HG02623 (cell line): ENCODE measurements around the gene OXER1.
"Not testable (repeated sequence)": the region's sequence is repeated elsewhere in the genome, so short reads cannot be mapped to it uniquely, and the experiment has no call there.

Source experiments
- ATAC-seq: cut with Tn5 transposase; IDR thresholded peaks from one replicate; pipeline ENCODE4 v1.9.1; 2021; ENCODE audit warnings: moderate library complexity; ENCODE audit not compliant: unreplicated experiment

Gene OXER1

GRCh38 chr2:42752816-42753813 is 10.8 kb downstream of the OXER1 start:
- no peak for ATAC-seq

DNA sequence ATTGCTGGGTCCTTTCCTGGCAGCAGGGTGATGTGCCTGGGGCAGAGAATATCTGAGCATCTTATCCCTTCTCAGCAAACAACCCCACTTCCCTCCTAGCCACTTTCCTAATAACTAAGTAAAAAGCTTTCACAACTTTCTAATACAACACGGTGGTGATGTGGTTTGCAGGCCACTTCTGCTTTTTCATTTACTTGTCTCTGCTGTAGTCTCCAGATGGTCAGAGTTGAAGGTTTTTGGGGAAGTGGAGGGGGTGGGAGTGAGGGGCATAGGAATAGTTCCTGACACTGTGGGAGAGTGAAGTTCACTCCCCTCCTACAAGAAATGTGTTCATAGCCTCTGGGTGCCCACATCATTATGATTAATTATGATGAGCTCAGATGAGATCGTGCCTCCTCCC is 11.6 kb downstream of the OXER1 start:
- ATAC-seq = peak; percentile 62

GRCh38 chr2:42748840-42749239 is 15.1 kb downstream of the OXER1 start:
- ATAC-seq = no peak

- ATAC-seq = no peak
These were observed 16.5 kb downstream of the OXER1 start for GRCh38 chr2:42747422-42747821.

DNA sequence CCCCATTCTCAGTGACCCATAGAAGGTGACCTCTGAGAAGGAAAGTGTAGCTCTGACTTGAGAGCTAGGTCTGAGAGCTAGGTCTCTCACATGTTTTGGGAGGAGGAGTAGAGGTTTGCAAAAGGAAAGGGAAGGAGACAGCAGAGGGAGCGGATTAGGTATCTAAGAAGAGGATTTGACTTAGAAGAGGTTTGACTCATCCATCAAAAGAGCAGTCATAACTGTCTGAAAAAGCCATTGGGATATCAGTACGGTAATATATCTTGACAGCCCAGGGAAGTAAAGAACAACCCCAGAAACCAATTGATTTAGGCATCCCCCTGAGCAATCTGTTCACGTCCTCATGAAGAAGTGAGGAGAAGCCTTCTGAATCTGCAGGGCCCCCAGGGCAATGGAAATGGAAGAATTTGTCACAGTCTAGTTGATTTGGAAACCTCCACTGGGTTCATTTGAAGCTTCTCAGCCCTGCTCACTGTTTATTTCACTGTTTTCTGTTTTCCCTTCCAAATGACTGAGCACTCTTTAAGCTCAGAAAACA is 19.3 kb downstream of the OXER1 start:
- no peak for ATAC-seq

DNA sequence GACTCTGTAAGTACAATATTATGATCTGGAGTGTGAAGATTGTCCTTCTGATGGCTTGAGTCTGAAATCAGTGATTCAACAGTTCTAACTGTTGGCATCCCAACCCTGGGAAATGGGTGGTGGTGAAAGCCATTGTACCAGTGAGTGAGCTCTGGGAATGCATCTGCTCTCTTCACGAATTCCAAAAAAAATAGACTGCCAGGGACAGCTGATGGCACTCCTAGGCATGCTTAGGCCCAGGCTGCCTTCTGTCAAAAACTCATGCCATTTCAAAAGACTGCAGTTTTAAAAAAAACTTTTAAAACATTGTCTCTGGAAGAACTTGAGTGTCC is 20.3 kb downstream of the OXER1 start:
- no peak for ATAC-seq

DNA sequence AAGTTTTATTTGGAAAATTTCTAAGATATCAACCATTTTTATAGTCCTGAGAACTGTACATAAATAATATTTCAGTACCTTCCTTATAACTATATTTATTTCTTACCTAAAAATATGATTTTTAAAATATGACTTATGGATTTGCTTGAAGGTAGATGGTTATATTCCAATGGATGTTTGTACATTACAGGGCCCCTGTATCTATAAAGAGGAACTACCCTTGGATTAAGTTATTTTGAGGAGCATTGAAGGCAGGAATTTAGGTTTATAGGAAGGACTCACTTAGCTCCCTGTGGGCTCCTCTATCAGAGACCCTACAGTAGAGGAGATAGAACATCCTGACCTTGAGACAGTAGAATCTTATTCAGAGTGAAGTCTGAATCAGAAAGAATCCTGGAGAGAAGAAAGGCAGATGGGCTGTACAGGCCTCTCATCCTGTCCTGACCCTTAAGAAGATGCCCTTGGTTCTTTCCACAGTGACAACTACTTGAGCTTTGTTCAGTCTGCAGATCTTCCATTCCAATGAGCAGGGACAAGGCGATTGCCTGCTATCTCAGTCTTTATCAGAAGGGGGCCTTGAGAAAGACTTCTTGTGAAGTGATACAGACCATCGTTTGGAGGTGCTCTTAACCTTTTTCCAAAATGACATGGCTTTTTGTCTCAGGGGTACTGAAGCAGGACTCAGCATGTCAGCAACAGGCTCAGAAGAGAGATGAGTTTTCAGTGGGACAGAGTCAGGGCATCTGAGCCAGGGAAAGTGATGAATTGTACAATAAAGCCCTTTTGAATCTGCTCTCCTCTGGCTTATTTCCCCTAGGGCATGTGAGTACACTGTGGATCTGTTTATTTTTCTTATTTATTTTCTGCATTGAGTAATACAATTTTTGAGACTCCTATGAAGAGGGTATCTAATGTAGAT is 20.9 kb downstream of the OXER1 start:
- no peak for ATAC-seq

DNA sequence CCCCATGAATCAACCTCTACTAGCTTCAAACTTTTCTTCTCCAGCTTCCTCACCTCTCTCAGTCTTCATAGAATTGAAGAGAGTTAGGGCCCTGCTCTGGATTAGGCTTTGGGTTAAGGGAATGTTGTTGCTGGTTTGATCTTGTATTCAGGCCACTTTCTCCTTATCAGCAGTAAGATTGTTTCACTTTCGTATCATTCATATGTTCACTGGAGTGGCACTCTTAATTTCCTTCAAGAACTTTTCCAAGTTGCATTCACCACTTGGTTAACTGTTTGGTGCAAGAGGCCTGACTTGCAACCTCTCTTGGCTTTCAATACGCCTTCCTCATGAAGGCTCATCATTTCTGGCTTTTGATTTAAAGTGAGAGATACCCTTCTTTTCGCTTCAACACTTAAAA is 22.8 kb downstream of the OXER1 start:
- ATAC-seq = no peak

DNA sequence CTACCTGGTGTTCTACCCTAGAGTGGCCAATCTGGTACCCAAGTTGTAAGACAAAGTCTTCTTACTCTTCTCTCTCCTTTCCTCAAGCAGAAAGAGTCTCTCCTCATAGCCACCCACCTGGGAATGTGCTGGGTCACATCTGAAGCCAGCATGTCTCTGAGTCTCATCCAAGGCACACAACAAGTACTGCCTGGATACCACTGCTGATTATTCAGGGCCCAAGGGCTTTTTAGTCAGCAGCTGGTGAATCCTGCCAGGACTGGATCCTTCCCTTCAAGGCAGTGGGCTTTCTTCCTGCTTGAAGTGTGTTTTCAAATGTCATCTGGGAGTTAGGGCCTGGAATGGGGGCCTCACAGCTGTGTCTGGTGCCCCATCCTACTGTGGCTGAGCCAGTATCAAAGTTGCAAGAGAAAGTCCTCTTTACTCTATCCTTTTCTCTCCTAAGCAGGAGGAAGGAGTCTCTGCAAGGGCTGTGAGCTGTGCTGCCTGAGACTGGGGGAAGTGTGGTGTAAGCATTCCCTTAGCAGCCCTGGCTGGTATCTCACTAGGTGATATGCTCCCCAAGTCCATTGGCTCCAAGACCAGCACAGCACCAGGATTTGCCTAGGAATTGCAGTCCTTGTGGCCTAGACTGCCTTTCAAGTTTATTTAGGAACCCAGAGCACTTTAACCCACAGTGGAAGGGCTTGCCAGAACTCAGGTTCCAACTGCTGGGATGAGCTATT is 27.2 kb downstream of the OXER1 start:
- ATAC-seq = no peak

DNA sequence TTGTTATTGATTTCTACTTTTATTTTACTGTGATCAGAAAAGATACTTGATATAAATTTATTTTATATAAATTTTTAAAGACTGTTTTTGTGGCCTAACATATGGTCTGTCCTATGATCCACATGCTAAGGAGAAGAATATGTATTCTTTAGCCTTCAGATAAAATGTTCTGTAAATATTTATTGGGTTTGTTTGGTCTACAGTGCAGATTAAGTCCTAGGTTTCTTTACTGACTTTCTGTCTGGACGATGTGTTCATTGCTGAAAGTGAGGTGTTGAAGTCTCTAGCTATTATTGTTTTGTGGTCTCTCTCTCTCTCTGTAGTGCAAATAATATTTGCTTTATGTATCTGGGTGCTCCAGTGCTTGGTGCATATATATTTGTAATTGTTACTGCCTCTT is 30.1 kb downstream of the OXER1 start:
- ATAC-seq = no peak

GRCh38 chr2:42731316-42731715 is 32.6 kb downstream of the OXER1 start:
- ATAC-seq = not testable (repeated sequence)

DNA sequence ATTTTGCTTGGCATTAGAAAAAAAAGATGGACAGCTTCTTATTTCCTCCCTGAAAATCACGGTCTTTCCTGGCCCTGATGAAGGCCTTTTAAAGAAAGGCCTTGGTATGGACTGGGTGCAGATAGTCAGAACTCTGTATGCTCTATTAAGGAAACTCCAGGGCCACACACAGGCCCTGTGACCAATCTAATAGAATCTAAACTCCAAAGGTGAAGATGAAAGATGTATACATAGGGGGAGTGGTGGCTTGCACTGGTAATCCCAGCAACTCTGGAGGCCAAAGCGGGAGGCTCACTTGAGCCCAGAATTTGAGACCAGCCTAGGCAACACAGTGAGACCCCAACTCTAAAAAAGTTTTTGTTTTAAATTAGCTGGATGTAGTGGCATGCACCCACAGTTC is 37.3 kb downstream of the OXER1 start:
- no peak for ATAC-seq

DNA sequence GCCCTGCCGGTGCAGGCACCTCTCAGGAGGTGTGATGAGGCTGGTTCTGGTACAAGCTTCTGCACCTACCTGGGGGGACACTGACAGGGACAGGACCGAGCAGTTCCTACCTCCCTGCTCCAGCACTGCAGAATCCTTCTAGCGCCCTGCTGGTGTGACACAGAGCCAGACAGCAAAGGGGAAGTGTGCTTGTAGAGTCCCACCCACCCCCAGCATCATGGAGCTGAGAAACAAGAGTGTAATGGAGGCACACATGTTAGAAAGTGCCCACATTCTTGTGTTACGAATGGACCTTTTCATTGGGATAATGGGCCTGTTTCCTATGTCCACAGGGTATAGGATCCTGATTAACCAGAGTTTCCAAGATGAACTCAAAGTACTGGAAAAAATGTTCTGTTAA is 38.3 kb downstream of the OXER1 start:
- no peak for ATAC-seq

DNA sequence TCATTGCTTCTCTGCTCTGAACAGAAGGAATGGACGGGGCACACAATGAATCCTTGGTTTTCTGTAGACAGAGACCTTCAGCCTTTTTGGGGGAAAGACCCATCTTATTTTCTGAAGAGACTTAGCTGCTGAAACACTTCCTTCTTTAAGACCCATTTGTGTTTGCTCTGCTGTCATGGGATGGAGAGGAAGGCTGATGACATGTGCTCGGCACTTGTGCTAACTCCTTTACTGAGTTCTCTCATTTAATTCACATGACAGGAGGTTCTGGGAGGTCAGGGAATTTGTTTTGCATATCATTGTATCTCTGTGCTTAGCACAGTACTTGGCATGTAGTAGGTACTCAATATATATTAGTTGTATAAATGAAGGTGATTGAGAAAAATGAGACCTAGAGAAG is 39.0 kb downstream of the OXER1 start:
- no peak for ATAC-seq

DNA sequence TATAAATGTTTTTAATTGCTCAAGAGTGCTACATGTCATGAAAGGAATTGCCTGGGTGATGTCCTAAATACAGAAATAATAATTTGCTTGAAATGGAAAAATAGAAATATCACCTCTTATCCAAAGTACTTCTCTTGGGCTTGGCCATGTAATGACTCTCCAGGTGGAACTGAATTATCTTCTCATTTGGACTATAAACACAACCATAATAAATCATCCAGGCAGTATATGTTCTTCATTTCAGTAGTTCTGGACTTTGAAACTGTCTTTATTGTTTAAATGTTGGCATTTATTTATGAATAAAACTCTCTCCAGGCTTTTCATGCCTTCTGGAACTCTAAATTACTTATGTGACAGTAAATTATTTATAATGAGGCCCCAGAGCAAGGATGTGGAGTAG is 40.5 kb downstream of the OXER1 start:
- ATAC-seq = no peak

DNA sequence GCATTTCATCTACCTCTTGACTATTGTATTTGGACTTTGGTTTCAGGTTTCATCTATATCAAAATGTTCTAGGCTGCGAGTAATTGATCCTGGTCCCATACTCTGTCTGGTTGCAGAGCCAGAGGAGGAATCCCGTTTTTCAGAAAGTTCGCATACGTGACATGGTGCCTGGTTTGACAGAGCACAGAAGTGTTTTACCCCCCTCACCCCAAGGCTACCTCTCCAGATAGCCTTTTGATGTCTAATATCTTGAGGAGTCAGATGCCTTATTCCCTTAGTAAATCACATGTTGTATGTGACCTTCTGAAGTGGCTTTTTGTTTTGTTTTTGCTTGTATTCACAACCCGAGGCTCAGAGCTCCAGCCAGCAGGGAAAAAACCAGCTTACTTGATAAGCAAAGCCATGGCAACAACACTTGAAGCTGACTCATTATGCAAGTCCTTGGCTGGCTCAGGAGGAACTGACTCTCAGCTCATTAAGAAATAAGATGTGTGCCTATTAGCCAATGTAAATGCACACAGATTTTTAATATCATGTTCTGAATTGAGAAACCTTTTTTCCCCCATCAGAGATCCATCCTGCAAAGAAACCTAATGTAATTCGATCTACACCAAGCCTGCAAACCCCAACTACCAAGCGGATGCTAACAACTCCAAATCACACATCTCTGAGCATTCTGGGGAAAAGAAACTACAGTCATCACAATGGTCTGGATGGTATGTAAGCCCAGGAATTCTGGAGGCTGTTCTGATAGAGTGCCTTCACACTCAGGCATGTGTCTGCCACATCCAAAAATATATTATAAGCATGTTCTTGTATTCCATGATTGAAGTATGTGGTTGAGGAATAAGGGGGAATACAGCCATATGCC is 41.4 kb downstream of the OXER1 start:
- ATAC-seq = peak; percentile 93

DNA sequence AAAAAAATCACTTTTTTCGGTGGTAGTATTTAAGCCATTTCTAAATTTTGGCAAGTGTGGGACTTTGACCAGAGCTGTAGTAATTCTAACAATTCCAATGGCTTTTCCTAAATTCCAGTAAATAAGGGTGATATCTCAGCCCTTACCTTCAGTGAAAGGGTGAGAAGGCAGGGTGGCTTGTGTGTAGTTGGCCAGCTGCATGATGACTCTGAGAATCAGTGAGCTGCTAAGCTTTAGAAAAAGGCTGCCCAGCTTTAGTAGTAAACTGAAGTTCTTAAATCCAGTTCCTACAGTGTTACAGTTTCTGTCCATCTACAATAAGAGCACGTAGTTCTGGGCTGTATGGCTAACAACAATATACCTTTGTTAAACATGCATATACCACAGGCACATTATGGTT is 42.0 kb downstream of the OXER1 start:
- no peak for ATAC-seq

GRCh38 chr2:42714686-42715085 is 49.2 kb downstream of the OXER1 start:
- ATAC-seq = no peak

GRCh38 chr2:42713920-42714319 is 50.0 kb downstream of the OXER1 start:
- ATAC-seq = no peak

DNA sequence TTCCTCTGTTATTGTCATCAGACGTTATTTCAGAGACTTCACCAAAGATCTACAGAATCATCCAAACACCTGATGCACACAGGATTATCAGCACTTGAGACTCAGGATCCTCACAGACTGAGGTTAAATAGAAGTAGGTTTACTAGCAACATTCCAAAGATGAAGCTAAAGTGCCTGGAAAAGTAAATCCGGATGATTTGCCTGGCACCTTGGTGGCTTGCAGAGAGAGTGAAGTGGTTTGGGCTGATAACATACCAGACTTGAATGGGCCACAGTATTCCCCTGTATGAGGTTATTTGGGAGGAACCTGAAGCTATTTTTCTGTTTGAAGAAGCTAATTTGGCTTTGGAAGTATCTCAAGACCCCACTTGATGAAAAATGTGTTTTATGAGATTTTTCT is 51.0 kb downstream of the OXER1 start:
- ATAC-seq = no peak
